Stimulated activated naive CD8-positive, alpha-beta T cell treated with anti-CD3 and anti-CD28 coated beads, Interleukin-15, Interleukin-2, amounts not matched to agents 100 ng/mL and 50 ng/mL, for 24 hours (primary cell): ENCODE results near the gene F2R.
"Not testable (repeated sequence)": the region's sequence is repeated elsewhere in the genome, so short reads cannot be mapped to it uniquely, and the experiment has no call there.

Source experiments
- H3K27ac Mint-ChIP-seq: one replicate; pipeline ENCODE4 v1.8.0; 2021; ENCODE audit warnings: mild to moderate bottlenecking, mixed read lengths
- H3K27me3 Mint-ChIP-seq: one replicate; pipeline ENCODE4 v1.8.0; 2021; ENCODE audit warnings: mixed read lengths
- H3K36me3 Mint-ChIP-seq: one replicate; pipeline ENCODE4 v1.8.0; 2021; ENCODE audit warnings: low read depth, mixed read lengths
- H3K4me1 Mint-ChIP-seq: one replicate; pipeline ENCODE4 v1.8.0; 2021; ENCODE audit warnings: low read depth, mixed read lengths
- H3K4me3 Mint-ChIP-seq: one replicate; pipeline ENCODE4 v1.8.0; 2021; ENCODE audit warnings: mild to moderate bottlenecking, mixed read lengths
- H3K9me3 Mint-ChIP-seq: one replicate; pipeline ENCODE4 v1.8.0; 2021; ENCODE audit warnings: mixed read lengths

Gene F2R

DNA sequence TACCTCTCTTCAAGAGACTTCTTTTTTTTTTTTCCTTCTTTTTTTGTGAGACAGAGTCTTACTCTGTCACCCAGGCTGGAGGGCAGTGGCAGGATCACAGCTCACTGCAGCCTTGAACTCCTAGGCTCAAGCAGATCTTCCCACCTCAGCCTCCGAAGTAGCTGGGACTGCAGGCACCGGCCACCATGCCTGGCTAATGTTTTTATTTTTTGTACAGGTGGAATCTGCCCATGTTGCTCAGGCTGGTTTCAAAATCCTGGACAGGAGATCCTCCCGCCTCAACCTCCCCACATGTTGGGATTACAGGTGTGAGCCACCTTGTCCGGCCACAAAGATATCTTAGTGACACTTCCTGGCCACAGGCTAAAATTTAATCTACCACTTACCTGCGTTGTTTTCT, 60.0 kb downstream of the F2R start:
- H3K36me3 Mint-ChIP-seq, result no peaks in the 10 kb centered on the region
- no peak overlapping the region for H3K27ac Mint-ChIP-seq
- no peak overlapping the region for H3K4me3 Mint-ChIP-seq
- H3K9me3 Mint-ChIP-seq, result no peaks in the 10 kb centered on the region
- peaks cover 3% of the 10 kb centered on the region for H3K4me1 Mint-ChIP-seq
- H3K27me3 Mint-ChIP-seq, result no peaks in the 10 kb centered on the region

- Mint-ChIP-seq H3K4me3 (no peak overlapping the region), H3K27ac (no peak overlapping the region), H3K4me1 (peaks cover 3% of the 10 kb centered on the region), H3K27me3 (no peaks in the 10 kb centered on the region), H3K36me3 (no peaks in the 10 kb centered on the region), H3K9me3 (no peaks in the 10 kb centered on the region)
Observed at GRCh38 chr5:76776391-76776790, 60.5 kb downstream of the F2R start.

DNA sequence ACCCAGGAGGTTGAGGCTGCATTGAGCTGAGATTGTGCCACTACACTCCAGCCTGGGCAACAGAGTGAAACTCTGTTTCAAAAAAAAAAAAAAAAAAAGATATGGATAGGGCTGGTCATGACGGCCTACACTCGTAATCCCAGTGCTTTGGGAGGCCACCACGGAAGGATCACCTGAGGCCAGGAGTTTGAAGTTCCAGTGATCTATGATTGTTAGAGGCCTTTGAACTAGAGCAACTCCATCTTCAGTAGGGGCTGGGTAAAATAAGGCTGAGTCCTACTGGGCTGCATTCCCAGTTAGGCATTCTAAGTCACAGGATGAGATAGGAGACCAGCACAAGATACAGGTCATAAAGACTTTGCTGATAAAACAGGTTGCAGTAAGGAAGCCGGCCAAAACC, 64.7 kb downstream of the F2R start:
- not testable (repeated sequence) for H3K27me3 Mint-ChIP-seq, H3K4me3 Mint-ChIP-seq, H3K9me3 Mint-ChIP-seq, H3K4me1 Mint-ChIP-seq, H3K27ac Mint-ChIP-seq, H3K36me3 Mint-ChIP-seq

DNA sequence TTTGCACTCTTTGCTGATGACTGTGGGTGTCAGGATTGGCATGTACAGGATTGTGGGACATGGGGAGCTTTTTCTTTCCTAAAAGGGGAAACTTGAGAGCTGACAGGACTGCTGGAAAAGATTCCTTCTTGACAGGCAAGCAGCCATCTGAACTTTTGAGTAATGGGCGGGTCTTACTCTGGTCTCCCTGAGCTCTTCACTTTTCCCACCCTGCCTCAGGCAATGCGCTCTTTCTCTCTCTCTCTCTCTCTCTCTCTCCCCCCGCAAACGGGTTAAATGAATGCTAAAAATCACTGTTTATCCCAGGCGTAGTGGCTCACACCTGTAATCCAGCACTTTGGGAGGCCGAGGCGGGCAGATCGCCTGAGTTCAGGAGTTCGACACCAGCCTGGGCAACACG, 65.8 kb downstream of the F2R start:
- H3K36me3 Mint-ChIP-seq, result no peaks in the 10 kb centered on the region
- no peak overlapping the region for H3K27ac Mint-ChIP-seq
- H3K27me3 Mint-ChIP-seq, result no peaks in the 10 kb centered on the region
- no peak overlapping the region for H3K4me3 Mint-ChIP-seq
- no peaks in the 10 kb centered on the region for H3K9me3 Mint-ChIP-seq
- no peaks in the 10 kb centered on the region for H3K4me1 Mint-ChIP-seq

DNA sequence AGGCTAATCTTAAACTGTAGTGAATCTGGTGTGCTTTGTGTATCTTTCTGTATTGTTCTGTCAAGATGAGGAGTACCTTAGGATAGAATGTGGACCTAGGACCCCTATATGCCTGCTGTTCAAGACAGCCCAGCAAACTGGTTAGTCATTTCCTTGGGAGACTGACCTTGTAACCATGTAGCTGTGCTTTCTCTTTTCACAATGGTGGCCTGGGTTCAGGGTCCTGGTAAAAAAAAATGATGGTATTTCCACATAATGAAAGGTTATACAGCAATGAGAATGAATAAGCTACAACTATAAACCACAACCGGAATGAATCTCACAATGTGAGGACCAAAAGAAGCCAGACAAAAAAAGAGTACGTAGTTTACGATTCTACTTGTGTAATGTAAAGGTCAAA, 66.5 kb downstream of the F2R start:
- H3K4me3 Mint-ChIP-seq, result no peak overlapping the region
- H3K27me3 Mint-ChIP-seq, result no peaks in the 10 kb centered on the region
- H3K9me3 Mint-ChIP-seq, result no peaks in the 10 kb centered on the region
- no peaks in the 10 kb centered on the region for H3K36me3 Mint-ChIP-seq
- H3K4me1 Mint-ChIP-seq, result no peaks in the 10 kb centered on the region
- no peak overlapping the region for H3K27ac Mint-ChIP-seq
